ENCODE measurements around the gene KDM6B.
"Not testable (repeated sequence)": the region's sequence is repeated elsewhere in the genome, so short reads cannot be mapped to it uniquely, and the experiment has no call there.

Gene KDM6B

DNA sequence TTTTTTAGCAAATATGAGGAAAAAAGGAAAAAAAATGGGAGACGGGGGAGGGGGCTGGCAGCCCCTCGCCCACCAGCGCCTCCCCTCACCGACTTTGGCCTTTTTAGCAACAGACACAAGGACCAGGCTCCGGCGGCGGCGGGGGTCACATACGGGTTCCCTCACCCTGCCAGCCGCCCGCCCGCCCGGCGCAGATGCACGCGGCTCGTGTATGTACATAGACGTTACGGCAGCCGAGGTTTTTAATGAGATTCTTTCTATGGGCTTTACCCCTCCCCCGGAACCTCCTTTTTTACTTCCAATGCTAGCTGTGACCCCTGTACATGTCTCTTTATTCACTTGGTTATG is 19.6 kb downstream of the KDM6B start:
- no peak for DNase-seq

DNA sequence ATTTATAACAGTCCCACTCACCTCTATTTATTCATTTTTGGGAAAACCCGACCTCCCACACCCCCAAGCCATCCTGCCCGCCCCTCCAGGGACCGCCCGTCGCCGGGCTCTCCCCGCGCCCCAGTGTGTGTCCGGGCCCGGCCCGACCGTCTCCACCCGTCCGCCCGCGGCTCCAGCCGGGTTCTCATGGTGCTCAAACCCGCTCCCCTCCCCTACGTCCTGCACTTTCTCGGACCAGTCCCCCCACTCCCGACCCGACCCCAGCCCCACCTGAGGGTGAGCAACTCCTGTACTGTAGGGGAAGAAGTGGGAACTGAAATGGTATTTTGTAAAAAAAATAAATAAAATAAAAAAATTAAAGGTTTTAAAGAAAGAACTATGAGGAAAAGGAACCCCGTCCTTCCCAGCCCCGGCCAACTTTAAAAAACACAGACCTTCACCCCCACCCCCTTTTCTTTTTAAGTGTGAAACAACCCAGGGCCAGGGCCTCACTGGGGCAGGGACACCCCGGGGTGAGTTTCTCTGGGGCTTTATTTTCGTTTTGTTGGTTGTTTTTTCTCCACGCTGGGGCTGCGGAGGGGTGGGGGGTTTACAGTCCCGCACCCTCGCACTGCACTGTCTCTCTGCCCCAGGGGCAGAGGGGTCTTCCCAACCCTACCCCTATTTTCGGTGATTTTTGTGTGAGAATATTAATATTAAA is 20.2 kb downstream of the KDM6B start:
- DNase-seq: no peak

DNA sequence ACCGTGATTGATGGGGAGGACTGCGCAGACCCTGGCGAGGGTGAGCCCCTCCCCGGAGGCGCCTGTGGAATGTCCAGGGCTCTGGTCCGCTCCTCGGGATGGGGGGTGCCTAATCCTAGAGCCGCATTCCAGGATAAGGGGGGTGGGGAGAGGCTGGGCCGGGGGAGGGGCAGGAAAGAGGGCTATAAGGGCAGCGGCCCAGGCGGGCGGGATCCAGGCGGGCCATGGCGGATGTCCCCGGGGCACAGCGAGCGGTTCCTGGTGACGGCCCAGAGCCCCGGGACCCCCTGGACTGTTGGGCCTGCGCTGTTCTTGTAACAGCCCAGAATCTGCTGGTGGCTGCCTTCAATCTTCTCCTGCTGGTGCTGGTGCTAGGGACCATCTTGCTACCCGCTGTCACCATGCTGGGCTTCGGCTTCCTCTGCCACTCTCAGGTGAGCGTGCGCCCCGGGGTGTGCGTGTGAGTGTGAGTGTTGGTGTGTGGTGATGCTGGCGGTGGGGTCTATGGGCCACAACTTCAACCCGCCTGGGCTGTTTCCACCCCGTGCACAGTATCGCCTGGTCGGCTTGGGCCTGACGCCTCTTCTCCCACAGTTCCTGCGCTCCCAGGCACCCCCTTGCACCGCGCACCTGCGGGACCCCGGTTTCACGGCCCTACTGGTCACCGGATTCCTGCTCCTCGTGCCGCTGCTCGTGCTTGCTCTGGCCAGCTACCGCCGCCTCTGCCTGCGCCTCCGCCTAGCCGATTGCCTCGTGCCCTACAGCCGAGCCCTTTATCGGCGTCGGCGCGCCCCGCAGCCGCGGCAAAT is 21.0 kb downstream of the KDM6B start, which contains the start of gene TMEM88:
TSS of gene TMEM88 (plus strand) at position 216 of the 809 bp plus-strand sequence. CDS start at position 225, 9 bp downstream.
- peak; percentile 53 for DNase-seq

DNA sequence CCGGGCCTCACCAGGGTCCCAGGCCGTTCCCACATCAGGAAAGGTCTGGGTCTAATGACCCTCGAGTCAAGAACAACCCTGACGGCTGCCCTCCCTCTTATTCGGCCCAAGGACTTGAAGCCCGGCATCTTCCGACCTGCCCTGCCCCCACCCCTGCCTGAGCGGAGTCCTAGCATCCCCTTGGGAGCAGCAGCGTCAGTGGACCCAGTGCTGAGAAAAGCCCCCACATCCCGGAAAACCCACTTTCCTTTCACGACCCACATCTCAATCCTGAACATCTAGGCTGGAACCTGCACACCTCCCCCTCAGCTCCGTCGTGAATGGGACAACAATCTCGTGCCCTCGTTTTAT is 21.6 kb downstream of the KDM6B start:
- DNase-seq: no peak

DNA sequence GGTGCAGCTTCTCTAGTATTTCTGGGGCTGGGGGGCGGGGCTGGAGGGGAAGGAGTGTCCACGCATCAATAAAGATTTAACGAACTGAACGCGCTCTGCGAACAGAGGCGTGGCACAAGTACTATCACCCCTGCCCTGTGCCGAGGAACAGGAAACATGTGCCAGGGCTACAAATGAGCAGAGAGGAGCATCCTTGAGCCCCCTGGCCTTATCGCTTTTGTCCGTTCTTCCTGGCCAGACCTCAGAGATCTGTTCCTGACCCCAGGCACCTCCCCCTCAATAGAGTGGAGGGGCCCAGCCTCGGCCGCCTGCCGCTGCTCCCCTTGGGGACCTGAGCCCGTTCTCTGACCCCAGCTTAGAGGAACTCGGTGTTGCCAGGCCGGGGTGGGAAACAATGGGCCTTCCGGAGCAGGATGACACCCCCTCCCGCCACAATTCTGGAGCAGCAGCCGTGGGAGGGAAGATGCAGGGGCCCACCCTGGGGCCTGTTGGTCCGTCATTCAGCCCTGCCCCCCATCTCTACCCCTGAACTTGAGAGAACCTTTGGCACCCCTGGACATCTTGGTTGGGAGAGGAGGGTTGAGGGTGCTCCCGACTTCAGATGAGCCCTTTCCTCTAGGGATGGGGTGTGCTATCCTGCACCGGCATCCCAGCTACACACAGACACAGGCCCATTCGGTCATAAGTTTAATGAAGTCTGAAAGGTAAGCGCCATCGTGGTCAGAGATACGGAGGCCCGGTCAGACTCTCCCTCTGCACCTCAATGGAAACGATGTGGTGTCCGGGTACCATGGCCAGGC is 22.2 kb downstream of the KDM6B start:
- peak; percentile 57 for DNase-seq

DNA sequence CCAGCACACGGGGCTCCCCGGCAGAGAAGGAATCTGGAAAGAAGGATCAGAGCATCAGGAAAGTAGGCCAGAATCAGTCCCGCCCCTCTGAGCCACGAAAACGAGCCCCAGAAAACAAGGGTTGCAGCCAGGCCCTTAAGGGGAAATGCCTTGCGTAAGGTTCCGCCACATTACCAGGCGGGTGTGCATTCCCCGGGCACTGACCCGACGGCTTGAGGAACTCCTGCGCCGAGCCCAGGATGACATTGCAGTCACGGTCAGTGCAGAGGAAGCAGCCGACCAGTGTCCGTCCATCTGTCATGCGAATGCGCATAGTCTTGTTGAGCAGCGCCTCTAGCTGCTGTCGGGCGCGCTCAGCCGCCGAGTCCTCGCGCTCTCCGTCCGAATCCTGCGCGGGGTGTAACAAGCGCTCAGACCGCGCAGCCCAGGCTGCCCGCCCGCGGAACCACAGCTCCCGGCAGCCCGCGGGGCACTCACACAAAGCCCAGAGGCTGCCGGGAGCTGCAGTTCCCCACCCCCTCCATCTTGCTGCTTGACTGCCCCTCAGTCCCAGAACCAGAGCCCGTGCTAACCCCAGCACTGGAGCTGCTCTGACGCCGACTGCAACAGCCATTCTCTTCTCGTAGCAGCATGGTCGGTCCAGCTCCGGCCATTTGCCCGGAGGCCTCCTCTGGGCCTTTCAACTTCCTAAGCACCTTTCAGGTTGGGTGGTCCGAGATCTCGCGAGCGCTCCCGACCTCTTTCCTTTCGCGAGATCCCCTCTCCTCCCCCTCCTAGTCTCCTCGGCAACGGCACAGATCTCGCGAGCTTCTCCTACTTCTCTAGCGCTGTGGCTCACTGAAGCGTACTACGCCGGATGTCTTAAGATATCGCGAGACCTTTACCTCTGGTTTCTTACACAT is 23.0 kb downstream of the KDM6B start, which contains the start of gene NAA38:
TSS of gene NAA38 (minus strand) at position 749 of the 902 bp plus-strand sequence. CDS start at position 653, 96 bp downstream.
- peak; percentile 97 for DNase-seq

DNA sequence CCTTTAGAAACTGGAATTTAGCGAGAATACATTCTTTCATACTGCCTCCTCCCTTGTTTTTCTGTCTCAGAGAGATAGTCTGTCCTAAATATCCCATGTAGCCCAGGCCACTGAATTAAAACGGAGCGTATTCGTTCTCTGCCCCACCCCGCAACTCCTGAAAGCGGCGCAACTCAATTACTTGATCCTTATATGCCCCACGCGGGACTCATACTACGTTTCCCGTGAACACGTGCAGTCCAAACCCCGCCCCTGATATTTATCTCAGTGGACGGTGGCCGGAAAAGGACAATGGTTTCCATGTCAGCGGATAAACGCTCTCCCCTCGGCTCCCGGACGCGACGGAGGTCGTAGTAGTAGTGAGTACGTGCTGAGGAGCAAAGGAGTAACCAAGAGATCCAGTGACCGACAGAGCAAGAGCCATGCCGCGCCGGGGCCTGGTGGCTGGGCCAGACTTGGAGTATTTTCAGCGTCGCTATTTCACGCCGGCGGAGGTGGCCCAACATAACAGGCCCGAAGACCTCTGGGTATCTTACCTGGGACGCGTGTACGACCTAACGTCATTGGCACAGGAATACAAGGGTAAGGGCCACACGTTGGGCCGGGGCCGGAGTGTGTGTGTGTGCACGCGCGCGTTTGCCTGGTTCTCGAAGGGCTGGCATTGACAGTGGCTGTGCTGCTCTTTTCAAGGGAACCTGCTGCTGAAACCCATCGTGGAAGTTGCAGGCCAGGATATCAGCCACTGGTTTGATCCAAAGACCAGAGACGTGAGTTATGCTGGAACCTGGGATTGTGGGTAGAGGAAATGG is 23.9 kb downstream of the KDM6B start, which contains the start of gene CYB5D1:
TSS of gene CYB5D1 (plus strand) at position 291 of the 809 bp plus-strand sequence. CDS start at position 423, 132 bp downstream.
- peak; percentile 94 for DNase-seq

DNA sequence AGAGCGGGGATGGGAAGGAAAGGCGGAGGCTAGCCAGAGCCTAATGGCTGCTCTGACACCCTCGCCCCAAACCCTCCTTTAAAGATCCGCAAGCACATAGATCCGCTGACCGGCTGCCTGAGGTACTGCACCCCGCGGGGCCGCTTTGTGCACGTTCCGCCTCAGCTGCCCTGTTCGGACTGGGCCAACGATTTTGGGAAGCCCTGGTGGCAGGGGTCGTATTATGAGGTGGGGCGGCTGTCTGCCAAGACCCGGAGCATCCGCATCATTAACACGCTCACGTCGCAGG is 24.4 kb downstream of the KDM6B start:
- peak; percentile 56 for DNase-seq

DNA sequence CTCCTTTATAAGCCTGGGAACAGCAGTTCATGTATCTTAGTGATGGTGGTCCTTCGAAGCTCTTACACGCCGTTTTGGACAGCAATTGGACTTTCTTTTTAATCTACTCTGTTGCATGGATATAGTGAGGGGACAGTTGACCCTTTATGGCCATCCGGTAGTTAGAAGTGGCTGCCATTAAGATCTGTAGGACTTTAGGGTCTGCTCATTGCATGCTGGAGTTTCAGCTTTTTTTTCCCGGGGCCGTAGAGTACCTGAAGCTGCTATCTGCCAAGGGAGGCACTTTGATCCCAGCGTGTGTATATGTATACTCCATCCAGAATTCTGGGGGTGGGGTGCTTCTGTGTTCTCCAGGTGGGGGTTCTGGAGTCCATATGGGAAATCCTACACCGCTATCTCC is 25.0 kb downstream of the KDM6B start:
- DNase-seq: no peak

DNA sequence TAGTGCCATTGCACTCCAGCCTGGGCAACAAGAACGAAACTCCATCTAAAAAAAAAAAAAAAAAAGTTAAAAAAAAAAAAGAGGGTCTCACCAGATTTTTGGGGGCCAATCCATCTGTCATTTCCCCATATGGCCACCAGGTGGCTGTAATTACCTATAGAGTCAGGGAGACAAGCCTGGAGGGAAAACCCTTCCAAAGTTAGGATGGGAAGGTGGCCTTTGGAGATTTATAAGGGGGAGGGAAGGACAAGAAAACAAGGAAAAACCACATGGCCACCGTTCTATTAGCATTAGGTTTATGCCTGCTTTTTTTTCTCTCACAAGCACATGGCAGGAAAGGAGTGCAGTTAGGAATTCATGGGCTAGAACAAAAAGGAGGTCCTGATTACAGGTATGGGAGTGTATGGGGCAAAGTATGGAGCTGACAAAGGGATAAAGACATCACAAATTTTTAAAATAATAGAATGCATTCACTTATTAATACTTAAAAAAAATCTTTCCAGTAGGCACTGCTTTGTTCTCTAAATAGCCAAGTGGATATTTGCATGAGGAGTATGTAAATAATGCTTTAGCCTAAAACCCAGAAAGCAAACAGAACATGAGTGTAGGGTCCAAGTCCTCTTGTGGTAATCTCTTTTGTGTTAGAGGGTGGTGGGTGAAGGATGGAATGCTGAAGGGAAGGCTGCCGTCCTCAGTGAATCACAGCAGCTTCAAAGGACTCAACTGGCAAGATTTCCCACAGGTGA is 28.8 kb downstream of the KDM6B start:
- DNase-seq: peak; percentile 67

DNA sequence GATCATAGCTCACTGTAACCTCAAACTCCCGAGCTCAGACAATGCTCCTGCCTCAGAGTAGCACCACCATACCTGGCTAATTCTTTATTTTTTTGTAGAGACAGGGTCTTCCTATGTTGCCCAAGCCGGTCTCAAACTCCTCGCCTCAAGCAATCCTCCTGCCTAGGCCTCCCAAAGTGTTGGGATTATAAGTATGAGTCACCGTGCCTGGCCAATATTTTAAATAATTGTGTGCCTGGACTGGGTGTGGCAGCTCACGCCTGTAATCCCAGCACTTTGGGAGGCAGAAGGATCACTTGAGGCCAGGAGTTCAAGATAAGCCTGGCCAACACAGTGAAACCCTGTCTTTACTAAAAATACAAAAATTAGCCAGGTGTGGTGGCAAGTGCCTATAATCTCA is 30.4 kb downstream of the KDM6B start:
- not testable (repeated sequence) for DNase-seq

DNA sequence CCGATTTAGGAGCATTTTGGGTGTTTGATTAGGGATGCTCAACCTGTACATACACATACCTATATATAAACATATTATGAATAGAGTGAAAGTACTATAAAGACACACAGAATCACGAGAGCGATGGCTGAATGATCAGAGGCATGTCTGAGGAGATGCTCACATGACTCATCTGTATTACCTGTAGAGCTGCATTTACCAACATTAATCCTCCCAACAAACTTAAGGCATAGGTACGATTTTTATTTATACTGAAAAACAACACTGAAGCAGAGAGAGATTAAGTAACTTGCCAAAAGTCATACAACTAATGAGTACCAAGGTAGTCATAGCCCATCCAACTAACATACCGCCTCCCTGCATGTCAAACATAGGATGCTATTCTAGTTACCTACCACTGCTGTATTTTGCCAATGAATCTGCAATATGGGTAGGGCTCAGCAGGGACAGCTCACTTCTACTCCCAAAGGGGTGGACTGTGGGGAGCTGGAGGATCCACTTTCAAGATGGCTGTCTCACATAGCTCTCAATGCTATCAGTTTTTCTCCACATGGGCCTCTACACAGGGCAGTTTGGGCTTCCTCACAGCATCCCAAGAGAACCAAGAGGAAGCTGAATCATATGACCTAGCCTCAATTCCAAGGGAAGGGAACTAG is 31.1 kb downstream of the KDM6B start:
- DNase-seq: no peak

DNA sequence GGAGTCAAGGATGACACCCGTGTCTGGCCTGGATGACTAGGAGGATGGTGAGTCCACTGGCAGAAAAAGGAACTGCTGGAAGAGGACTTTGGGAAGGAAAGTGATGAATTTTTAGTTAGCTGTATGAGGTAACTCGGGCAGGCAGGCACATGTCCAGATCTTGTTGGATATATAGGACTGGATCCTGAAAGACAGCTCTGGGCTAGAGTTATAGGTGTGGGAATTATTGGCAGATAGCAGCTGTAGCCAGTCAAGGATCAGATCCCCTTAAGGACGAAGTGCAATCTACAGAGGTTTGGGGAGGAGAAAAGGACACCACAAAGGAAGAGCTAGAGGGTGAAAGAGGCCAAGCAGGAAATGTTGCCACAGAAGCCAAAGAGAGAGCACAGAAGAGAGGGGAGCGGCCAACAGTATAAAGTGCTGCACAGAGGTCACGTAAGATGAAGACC is 33.9 kb downstream of the KDM6B start:
- peak; percentile 35 for DNase-seq

DNA sequence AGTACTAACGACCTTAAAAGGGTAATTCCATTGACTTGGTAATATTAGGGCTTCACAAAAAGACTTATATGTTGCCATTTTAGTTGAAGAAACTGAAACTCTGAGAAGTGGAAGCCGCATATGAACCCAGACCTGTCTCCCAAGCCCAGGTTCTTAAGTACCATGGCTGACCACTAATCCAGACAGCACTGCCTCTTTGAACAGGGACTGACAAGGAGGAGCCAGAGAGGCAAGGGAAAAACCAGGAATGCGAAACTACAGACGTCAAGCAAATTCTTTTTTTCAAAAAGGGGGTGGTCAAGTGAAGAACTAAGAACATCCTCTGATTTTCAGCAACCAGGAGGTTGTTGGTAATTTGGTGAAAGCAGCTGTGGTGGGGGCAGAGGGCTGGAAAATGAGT is 39.0 kb downstream of the KDM6B start:
- DNase-seq: no peak

DNA sequence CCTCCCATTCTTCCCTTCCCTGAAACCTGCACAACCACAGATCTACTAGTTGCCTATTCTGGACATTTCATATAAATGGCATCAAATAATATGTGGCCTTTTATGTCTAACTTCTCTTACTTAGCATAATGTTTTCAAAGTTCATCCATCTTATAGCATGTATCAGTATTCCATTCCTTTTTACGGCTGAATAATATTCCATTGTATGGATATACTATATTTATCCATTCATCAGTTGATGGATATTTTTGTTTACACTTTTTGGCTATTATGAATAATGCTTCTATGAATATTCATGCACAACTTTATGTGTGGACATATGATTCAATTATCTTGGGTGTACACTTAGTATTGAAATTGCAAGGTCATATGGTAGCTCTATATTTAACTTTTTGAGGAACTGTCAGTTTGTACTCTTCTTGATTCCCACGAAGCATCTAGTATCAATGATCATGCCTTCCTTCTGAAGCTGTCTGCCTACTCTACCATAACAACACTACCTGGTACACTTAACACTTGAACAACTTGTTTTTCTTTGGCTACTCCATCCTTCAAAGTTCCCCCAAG is 41.9 kb downstream of the KDM6B start:
- DNase-seq: no peak

DNA sequence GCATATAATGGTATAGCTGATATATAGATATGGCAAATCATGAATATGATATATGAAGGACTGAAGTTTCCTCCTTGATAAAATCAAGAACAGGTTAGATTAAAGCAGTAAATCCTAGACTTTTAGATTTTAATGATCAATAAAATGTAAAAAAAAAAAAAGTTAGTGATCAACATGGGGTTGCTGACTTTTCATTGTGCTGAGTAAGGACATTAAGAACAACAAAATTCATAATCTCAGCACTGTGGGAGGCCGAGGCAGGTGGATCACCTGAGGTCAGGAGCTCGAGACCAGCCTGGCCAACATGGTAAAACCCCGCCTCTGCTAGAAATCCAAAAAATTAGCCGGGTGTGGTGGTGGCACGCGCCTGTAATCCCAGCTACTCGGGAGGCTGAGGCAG is 44.2 kb downstream of the KDM6B start:
- no peak for DNase-seq

DNA sequence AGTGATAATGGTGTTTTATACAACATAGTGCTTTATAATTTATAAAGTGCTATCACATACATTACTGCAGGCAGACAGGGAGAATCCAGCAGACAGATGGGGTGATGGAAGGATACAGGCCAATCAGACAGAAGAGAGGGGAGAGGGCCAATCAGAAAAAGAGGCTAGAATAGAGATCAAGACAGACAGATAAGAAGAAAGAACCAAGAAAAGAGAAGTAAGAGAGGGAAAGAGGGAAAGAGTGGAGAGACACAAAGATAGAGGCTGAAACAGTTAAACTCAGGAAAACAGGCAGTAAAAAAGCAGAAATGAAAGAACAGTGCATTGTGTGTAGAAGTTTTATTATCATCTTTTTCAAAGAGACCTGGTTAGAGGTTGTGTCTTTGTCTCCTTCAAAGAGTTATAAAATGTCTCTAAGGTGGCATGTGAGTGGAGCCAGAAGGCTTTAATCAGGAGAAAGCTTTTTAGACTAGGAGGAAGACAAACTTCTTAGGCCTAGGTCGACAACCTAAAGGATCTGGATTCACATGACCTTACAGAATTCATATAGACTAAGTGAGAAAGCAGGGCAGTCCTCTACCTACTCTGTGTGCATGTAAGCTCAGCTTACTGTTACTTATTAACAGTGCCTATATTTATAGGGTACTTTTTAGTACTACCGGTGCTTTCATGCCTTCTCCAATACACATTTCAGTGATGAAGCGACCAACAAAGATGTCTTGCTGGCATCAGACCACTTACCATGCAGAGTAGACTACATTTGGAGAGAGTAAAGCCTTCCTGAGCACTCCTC is 46.3 kb downstream of the KDM6B start:
- DNase-seq: no peak

DNA sequence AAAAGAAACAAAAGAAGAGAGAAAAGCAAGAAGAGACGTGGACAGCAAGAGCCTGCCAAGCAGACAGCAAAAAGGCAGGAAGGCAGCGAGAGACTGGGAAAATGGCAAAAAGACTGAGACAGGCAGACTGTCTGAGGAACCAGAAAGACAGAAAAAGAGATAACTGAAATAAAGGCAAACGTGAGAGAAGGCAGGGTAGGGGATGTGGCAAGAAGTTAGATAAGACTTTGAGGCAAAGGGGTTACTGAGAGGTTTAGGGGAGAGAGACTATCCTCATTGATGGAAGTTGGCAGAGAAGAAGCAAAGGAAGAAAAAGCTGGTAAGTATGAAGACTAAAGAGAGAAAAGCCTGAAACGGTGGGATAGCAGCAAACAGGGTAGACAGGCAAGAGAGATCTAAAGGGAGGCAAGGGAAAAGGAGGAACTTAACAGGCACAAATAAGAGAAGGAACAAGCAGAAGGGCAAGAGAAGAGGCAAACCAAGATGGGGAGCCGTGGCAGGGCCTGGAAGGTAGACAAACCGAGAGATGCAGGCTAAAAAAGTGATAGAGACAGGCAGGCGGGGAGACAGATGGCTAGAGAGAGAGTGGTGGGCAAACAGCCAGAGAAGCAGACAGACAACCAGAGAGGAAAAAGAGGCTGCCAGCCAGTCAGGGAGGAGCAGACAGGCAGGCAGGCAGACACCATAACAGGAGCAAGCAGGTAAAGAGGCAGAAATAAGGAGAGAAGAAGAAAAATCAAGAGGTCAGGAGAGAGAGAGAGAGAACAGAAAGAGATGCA is 47.4 kb downstream of the KDM6B start:
- DNase-seq: no peak
